Stimulated activated CD4-positive, alpha-beta T cell treated with anti-CD3 and anti-CD28 coated beads, Interleukin-4, amount 100 ng/mL, for 48 hours (primary cell): Measurements from ENCODE around the gene SHC2.
"Not testable (repeated sequence)": the region's sequence is repeated elsewhere in the genome, so short reads cannot be mapped to it uniquely, and the experiment has no call there.

Source experiments
- DNase-seq, 2 donors: peaks; one replicate each; pipeline ENCODE4 v3.0.0-alpha.2; 2020; ENCODE audit warnings: low read depth in 2 of 2

SHC2 gene

GRCh38 chr19:444677-445210 lies 16.1 kb downstream of the SHC2 start:
- DNase-seq: no peak

- DNase-seq: no peak
Measured at GRCh38 chr19:443005-443404, 17.8 kb downstream of the SHC2 start.

- DNase-seq: no peak
Measured at GRCh38 chr19:442085-442484, 18.7 kb downstream of the SHC2 start.

GRCh38 chr19:441213-441836 lies 19.5 kb downstream of the SHC2 start:
- no peak for DNase-seq

- no peak for DNase-seq
Measured at GRCh38 chr19:440391-441212, 20.2 kb downstream of the SHC2 start.

GRCh38 chr19:439167-439900 lies 21.5 kb downstream of the SHC2 start:
- no peak for DNase-seq

GRCh38 chr19:438416-438958 lies 22.3 kb downstream of the SHC2 start:
- no peak for DNase-seq

- DNase-seq: no peak
Measured at GRCh38 chr19:437041-437440, 23.8 kb downstream of the SHC2 start.

- no peak for DNase-seq
Measured at GRCh38 chr19:436413-436950, 24.4 kb downstream of the SHC2 start.

- DNase-seq: no peak
Measured at GRCh38 chr19:435707-436412, 25.0 kb downstream of the SHC2 start.

GRCh38 chr19:435056-435706 lies 25.7 kb downstream of the SHC2 start:
- no peak for DNase-seq

GRCh38 chr19:434152-434960 lies 26.5 kb downstream of the SHC2 start:
- no peak for DNase-seq

- no peak for DNase-seq
Measured at GRCh38 chr19:430701-431100, 30.1 kb downstream of the SHC2 start.

- DNase-seq: no peak
Measured at GRCh38 chr19:428149-428548, 32.7 kb downstream of the SHC2 start.

GRCh38 chr19:427675-428074 lies 33.2 kb downstream of the SHC2 start:
- DNase-seq: not testable (repeated sequence)

GRCh38 chr19:426725-427445 lies 33.9 kb downstream of the SHC2 start:
- DNase-seq: no peak

GRCh38 chr19:425056-425455 lies 35.8 kb downstream of the SHC2 start:
- DNase-seq: no peak

GRCh38 chr19:424546-424945 lies 36.3 kb downstream of the SHC2 start:
- no peak for DNase-seq
